Peyer's patch (tissue), 4 donors: ENCODE results near the gene FOXP2. TPM values are rescaled to one million over a fixed set of nuclear protein-coding genes. Genes with fewer than 3 reads are reported as not detected.

Experiments
- DNase-seq, 3 donors: peaks; one replicate each; pipeline ENCODE4 v3.0.0-alpha.2; 2017 to 2019
- H3K27ac ChIP-seq, 4 donors: fragments of 200-600 bp; sonication (generic); one replicate each; pipeline ENCODE4 v1.5.1; 2016 to 2019
- H3K27me3 ChIP-seq, 2 donors: fragments of 200-600 bp; sonication (generic); one replicate each; pipeline ENCODE4 v1.5.1; 2019
- H3K36me3 ChIP-seq, 3 donors: fragments of 200-600 bp; sonication (generic); one replicate each; pipeline ENCODE4 v1.5.1; 2016 to 2019
- H3K4me1 ChIP-seq, 4 donors: fragments of 200-600 bp; sonication (generic); one replicate each; pipeline ENCODE4 v1.5.1; 2016 to 2019
- H3K4me3 ChIP-seq, 4 donors: fragments of 200-600 bp; sonication (generic); 1 replicate in 3 of 4; 2 replicates in 1 of 4; pipeline ENCODE4 v1.5.1; 2016 to 2019; ENCODE audit warnings: mild to moderate bottlenecking in 1 of 4
- H3K9me3 ChIP-seq, 4 donors: fragments of 200-600 bp; sonication (generic); one replicate each; pipeline ENCODE4 v1.5.1; 2016 to 2019; ENCODE audit warnings: mild to moderate bottlenecking in 1 of 4
- POLR2A ChIP-seq, 2 donors: fragments of 450-650 bp; IDR thresholded peaks; one replicate each; pipeline ENCODE4 v1.5.1; 2017; ENCODE audit warnings: antibody characterized with exemption in 2 of 2, mild to moderate bottlenecking in 2 of 2, moderate library complexity in 2 of 2
- total RNA-seq, 4 donors: library from RNA; depleted of rRNA; stranded (reverse); fragments of >200 nt; gene quantifications; one replicate each; pipeline ENCODE4 v1.1.0, GENCODE V29; 2016
- TF ChIP-seq, protein P1 (sequence below), 6 experiments: fragments of 450-650 bp in 4 of 6; fragments of 200-600 bp in 2 of 6; sonication (generic) in 1 of 6; IDR thresholded peaks; one replicate each; pipeline ENCODE4 v1.5.1; 2017 to 2019; ENCODE audit warnings: antibody characterized with exemption in 6 of 6, mild to moderate bottlenecking in 3 of 6, moderate library complexity in 1 of 6

FOXP2 gene
- total RNA-seq, 4 donors from 2014 or later = 10.5 to 46.2 (median 31.3) TPM

DNA sequence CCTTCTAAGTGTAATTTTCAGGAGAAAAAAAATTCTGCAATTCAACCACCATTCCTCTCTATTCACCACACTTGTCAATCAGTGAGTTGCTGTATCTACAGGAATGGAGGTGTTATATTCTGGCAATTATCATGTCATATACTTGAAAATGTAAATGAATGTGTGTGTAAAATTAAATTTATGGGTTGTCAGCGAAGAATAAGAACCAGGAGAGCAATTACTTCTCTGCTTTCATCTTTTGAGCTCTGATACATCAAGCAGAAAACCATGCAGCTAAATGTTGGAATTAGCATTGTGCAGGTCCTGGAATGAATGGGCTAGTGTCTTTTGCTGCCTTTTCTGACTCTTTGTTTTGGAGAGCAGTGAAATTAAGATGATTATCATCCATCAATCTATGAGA is 207.6 kb downstream of the FOXP2 start:
- no peak for DNase-seq
- H3K36me3 ChIP-seq = no peaks in the 10 kb centered on the region
- no peak overlapping the region for H3K4me3 ChIP-seq
- TF ChIP-seq, protein P1, sequence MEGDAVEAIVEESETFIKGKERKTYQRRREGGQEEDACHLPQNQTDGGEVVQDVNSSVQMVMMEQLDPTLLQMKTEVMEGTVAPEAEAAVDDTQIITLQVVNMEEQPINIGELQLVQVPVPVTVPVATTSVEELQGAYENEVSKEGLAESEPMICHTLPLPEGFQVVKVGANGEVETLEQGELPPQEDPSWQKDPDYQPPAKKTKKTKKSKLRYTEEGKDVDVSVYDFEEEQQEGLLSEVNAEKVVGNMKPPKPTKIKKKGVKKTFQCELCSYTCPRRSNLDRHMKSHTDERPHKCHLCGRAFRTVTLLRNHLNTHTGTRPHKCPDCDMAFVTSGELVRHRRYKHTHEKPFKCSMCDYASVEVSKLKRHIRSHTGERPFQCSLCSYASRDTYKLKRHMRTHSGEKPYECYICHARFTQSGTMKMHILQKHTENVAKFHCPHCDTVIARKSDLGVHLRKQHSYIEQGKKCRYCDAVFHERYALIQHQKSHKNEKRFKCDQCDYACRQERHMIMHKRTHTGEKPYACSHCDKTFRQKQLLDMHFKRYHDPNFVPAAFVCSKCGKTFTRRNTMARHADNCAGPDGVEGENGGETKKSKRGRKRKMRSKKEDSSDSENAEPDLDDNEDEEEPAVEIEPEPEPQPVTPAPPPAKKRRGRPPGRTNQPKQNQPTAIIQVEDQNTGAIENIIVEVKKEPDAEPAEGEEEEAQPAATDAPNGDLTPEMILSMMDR (IDR thresholded peaks at IDR 0.05) = no peak
- no peak for TF ChIP-seq POLR2A (IDR thresholded peaks at IDR 0.05)
- H3K27me3 ChIP-seq = no peaks in the 10 kb centered on the region
- no peaks in the 10 kb centered on the region for H3K4me1 ChIP-seq
- no peaks in the 10 kb centered on the region for H3K9me3 ChIP-seq
- H3K27ac ChIP-seq = no peak overlapping the region

DNA sequence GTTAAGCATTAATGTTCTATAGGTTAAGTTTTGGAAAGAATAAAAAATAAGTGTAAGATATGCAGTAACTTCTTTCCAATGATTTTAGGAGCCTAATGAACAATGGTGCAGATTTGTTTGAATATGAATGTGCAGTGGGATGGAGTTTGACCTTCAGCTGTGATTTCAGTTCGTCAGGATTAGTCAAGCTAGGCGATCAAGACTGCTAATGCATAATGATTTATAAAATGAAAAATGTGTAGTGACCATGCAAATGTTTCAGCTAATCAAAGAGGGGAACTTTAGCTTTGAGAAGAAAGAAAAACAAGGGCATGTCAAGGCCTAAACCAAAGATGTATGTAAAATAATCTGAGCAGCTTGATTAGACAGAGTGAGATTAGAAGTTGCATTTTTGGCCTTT is 208.5 kb downstream of the FOXP2 start:
- TF ChIP-seq, protein P1 (IDR thresholded peaks at IDR 0.05) = no peak
- TF ChIP-seq POLR2A (IDR thresholded peaks at IDR 0.05) = no peak
- Histone ChIP-seq H3K27ac (no peak overlapping the region), H3K36me3 (no peaks in the 10 kb centered on the region), H3K4me3 (no peak overlapping the region), H3K9me3 (no peaks in the 10 kb centered on the region), H3K27me3 (no peaks in the 10 kb centered on the region), H3K4me1 (no peaks in the 10 kb centered on the region)
- no peak for DNase-seq

DNA sequence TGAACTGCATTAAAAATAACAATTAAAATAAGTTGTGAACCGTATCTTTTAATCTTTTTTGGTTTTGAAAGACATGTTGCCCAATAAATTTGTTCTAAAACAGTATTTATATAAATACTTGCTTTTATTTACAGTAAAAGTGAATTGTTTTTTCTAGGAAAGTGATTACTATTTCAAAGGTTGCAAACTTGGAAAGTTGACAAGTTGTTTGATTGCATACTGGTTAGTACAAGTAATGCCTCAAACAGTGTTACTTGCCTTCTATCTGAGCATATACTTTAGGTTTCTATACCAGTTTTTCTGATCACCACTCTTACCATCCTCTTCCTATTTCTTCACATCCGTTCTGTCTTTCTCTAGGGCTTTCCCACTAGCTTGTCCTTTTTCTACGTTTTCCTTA is 212.6 kb downstream of the FOXP2 start:
- DNase-seq = no peak
- Histone ChIP-seq H3K4me3 (no peak overlapping the region), H3K27me3 (no peaks in the 10 kb centered on the region), H3K36me3 (no peaks in the 10 kb centered on the region), H3K27ac (no peak overlapping the region), H3K9me3 (no peaks in the 10 kb centered on the region), H3K4me1 (no peaks in the 10 kb centered on the region)
- TF ChIP-seq, protein P1 (IDR thresholded peaks at IDR 0.05) = no peak
- TF ChIP-seq POLR2A (IDR thresholded peaks at IDR 0.05) = no peak

DNA sequence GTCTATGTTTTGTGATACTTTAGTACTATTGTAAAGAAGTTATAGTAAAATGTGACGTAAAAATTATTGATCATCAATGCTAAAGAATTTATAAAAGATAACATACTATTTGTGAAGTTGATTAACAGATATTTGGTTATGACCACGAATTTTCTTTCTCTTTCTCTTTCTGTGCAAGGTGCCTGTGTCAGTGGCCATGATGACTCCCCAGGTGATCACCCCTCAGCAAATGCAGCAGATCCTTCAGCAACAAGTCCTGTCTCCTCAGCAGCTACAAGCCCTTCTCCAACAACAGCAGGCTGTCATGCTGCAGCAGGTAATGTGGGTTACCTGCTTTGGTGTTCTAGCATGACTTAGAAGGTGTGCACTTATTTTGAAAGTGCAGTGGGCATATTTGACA is 213.7 kb downstream of the FOXP2 start:
- no peaks in the 10 kb centered on the region for H3K27me3 ChIP-seq
- DNase-seq = no peak
- H3K36me3 ChIP-seq = no peaks in the 10 kb centered on the region
- no peak overlapping the region for H3K27ac ChIP-seq
- H3K9me3 ChIP-seq = no peaks in the 10 kb centered on the region
- no peak overlapping the region for H3K4me3 ChIP-seq
- no peak for TF ChIP-seq POLR2A (IDR thresholded peaks at IDR 0.05)
- TF ChIP-seq, protein P1 (IDR thresholded peaks at IDR 0.05) = no peak
- H3K4me1 ChIP-seq = no peaks in the 10 kb centered on the region

DNA sequence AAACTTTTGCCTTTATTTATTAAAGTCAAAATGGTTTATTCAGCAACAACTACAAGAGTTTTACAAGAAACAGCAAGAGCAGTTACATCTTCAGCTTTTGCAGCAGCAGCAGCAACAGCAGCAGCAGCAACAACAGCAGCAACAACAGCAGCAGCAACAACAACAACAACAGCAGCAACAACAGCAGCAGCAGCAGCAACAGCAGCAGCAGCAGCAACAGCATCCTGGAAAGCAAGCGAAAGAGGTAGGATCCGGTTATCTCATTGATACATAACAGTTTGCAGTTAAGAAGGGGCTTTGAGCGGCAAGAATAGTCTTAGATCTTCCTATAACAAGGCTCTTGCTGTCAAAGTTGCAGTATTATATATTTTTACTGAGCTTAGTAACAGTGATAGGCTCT is 215.1 kb downstream of the FOXP2 start:
- TF ChIP-seq POLR2A (IDR thresholded peaks at IDR 0.05) = no peak
- TF ChIP-seq, protein P1 (IDR thresholded peaks at IDR 0.05) = no peak
- H3K4me3 ChIP-seq = no peak overlapping the region
- DNase-seq = no peak

More for the DNA sequence above, 215.1 kb downstream of the FOXP2 start:
- H3K9me3 ChIP-seq = no peaks in the 10 kb centered on the region
- peak overlapping the region in 1 of 4 donors; percentile 17 for H3K27ac ChIP-seq
- H3K36me3 ChIP-seq = no peaks in the 10 kb centered on the region
- no peaks in the 10 kb centered on the region for H3K4me1 ChIP-seq
- no peaks in the 10 kb centered on the region for H3K27me3 ChIP-seq
